ENCODE measurements around the gene UTS2B.
"Not testable (repeated sequence)": the region's sequence is repeated elsewhere in the genome, so short reads cannot be mapped to it uniquely, and the experiment has no call there.

The UTS2B gene

GRCh38 chr3:191256405-191256804, 73.9 kb downstream of the UTS2B start:
- TF ChIP-seq, protein P1, sequence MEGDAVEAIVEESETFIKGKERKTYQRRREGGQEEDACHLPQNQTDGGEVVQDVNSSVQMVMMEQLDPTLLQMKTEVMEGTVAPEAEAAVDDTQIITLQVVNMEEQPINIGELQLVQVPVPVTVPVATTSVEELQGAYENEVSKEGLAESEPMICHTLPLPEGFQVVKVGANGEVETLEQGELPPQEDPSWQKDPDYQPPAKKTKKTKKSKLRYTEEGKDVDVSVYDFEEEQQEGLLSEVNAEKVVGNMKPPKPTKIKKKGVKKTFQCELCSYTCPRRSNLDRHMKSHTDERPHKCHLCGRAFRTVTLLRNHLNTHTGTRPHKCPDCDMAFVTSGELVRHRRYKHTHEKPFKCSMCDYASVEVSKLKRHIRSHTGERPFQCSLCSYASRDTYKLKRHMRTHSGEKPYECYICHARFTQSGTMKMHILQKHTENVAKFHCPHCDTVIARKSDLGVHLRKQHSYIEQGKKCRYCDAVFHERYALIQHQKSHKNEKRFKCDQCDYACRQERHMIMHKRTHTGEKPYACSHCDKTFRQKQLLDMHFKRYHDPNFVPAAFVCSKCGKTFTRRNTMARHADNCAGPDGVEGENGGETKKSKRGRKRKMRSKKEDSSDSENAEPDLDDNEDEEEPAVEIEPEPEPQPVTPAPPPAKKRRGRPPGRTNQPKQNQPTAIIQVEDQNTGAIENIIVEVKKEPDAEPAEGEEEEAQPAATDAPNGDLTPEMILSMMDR (IDR thresholded peaks at IDR 0.05; ENCODE audit: low read depth, low read length): no peak
- DNase-seq (ENCODE audit: extremely low read depth, low read depth): no peak

GRCh38 chr3:191255156-191255555, 75.2 kb downstream of the UTS2B start:
- TF ChIP-seq, protein P1 (IDR thresholded peaks at IDR 0.05; ENCODE audit: low read depth, low read length): no peak
- DNase-seq (ENCODE audit: extremely low read depth, low read depth): no peak

GRCh38 chr3:191254098-191254873, 76.0 kb downstream of the UTS2B start:
- DNase-seq (ENCODE audit: extremely low read depth, low read depth): no peak
- TF ChIP-seq, protein P1 (IDR thresholded peaks at IDR 0.05; ENCODE audit: low read depth, low read length): no peak

GRCh38 chr3:191253089-191253799, 77.1 kb downstream of the UTS2B start:
- DNase-seq (ENCODE audit: extremely low read depth, low read depth): no peak
- TF ChIP-seq, protein P1 (IDR thresholded peaks at IDR 0.05; ENCODE audit: low read depth, low read length): no peak

DNA sequence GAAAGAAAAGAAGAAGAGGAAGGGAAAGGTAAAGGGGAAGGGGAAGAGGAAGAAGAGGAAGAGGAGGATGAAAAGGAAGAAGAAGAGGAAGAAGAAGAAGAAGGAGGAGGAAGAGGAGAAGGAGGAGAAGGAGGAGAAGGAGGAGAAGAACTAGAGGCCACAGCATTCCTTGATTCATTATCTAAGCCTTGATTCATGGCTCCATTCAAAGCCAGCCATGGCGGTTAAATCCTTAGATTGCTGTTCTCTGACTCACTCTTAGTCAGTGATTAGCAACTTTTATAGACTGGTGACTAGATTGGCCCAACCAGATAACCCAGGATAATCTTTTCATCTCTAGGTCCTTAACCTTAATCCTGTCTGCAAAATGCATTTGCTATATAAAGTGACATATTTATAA, 83.7 kb downstream of the UTS2B start:
- TF ChIP-seq, protein P1 (IDR thresholded peaks at IDR 0.05; ENCODE audit: low read depth, low read length): no peak
- DNase-seq (ENCODE audit: extremely low read depth, low read depth): no peak

GRCh38 chr3:191246034-191246433, 84.3 kb downstream of the UTS2B start:
- not testable (repeated sequence) for DNase-seq (ENCODE audit: extremely low read depth, low read depth)

- TF ChIP-seq, protein P1 (IDR thresholded peaks at IDR 0.05; ENCODE audit: low read depth, low read length): peak; percentile 47
- no peak for DNase-seq (ENCODE audit: extremely low read depth, low read depth)
Observed at GRCh38 chr3:191244242-191244867, 86.0 kb downstream of the UTS2B start.
